Gastrocnemius medialis (tissue), 4 donors: ENCODE results near the gene CBARP. TPM values are rescaled to one million over a fixed set of nuclear protein-coding genes. Genes with fewer than 3 reads are reported as not detected.

ENCODE experiments used
- ATAC-seq, 2 donors: fragments of 150-250 bp; one replicate each; pipeline ENCODE4 v1.9.1; 2016
- DNase-seq, 2 donors: peaks; one replicate each; pipeline ENCODE4 v3.0.0-alpha.2; 2019
- H3K27ac ChIP-seq, 4 donors: fragments of 200-600 bp; sonication (generic); 1 replicate in 1 of 4; 2 replicates in 3 of 4; pipeline ENCODE4 v1.5.1; 2016 to 2018; ENCODE audit warnings: mild to moderate bottlenecking in 2 of 4, moderate library complexity in 1 of 4
- H3K27me3 ChIP-seq, 3 donors: fragments of 200-600 bp; sonication (generic) in 2 of 3; 1 replicate in 1 of 3; 2 replicates in 2 of 3; pipeline versions ENCODE4 v1.5.1 to v1.6.0; 2016 to 2019; ENCODE audit warnings: mild to moderate bottlenecking in 1 of 3, moderate library complexity in 1 of 3
- H3K36me3 ChIP-seq, 2 donors: fragments of 200-600 bp; sonication (generic) in 1 of 2; one replicate each; pipeline ENCODE4 v1.5.1; 2017 to 2018
- H3K4me1 ChIP-seq, 2 donors: fragments of 200-600 bp; sonication (generic) in 1 of 2; one replicate each; pipeline ENCODE4 v1.5.1; 2016 to 2017; ENCODE audit warnings: mild to moderate bottlenecking in 2 of 2
- H3K4me3 ChIP-seq, 4 donors: fragments of 200-600 bp; sonication (generic) in 3 of 4; 1 replicate in 1 of 4; 2 replicates in 3 of 4; pipeline ENCODE4 v1.5.1; 2016 to 2019; ENCODE audit warnings: mild to moderate bottlenecking in 2 of 4
- H3K9me3 ChIP-seq, 3 donors: fragments of 200-600 bp; sonication (generic) in 2 of 3; 1 replicate in 1 of 3; 2 replicates in 2 of 3; pipeline ENCODE4 v1.5.1; 2016 to 2019
- CTCF ChIP-seq, 5 experiments: fragments of 450-650 bp in 3 of 5; fragments of 200-600 bp in 2 of 5; sonication (generic) in 2 of 5; IDR thresholded peaks in 4 of 5; conservative IDR thresholded peaks in 1 of 5; 1 replicate in 4 of 5; 2 replicates in 1 of 5; pipeline ENCODE4 v1.5.1; 2016 to 2019; ENCODE audit warnings: antibody characterized with exemption in 5 of 5, mild to moderate bottlenecking in 3 of 5, moderate library complexity in 3 of 5
- POLR2A ChIP-seq, 2 donors: fragments of 450-650 bp; IDR thresholded peaks; one replicate each; pipeline ENCODE4 v1.6.1; 2017; ENCODE audit warnings: antibody characterized with exemption in 2 of 2, mild to moderate bottlenecking in 2 of 2, moderate library complexity in 2 of 2
- in situ Hi-C, 4 donors: fragments of 200-750 bp; cut with MboI; loops; one replicate each; pipeline versions ENCODE4 v1.15.0 to v1.8.0; 2017; ENCODE audit warnings: low sequenced_read_pairs in 4 of 4
- intact Hi-C: fragments of 100-400 bp; cut with DNase I; formaldehyde crosslinking; loops from one replicate; pipeline ENCODE4 v1.15.1; 2023; ENCODE audit warnings: low total_unique reads
- total RNA-seq, 4 donors: library from RNA; depleted of rRNA; stranded (reverse); fragments of >200 nt; gene quantifications; one replicate each; pipeline versions ENCODE4 v1.1.0 to v1.2.3, GENCODE V29; 2016

Gene CBARP
- total RNA-seq, 4 donors from 2014 or later = 0.10 to 1.3 (median 0.53) TPM

- no peaks in the 10 kb centered on the region for H3K27me3 ChIP-seq
- in situ Hi-C loops = no loop called here
- peaks cover 61 to 66% of the 10 kb centered on the region in 2 donors for H3K4me1 ChIP-seq
- H3K9me3 ChIP-seq = no peaks in the 10 kb centered on the region
- DNase-seq (no peak), ATAC-seq (no peak)
- TF ChIP-seq POLR2A (IDR thresholded peaks at IDR 0.05) (no peak), CTCF (IDR thresholded peaks at IDR 0.05 in 4 of 5, conservative IDR thresholded peaks at IDR 0.05 in 1 of 5) (no peak)
- intact Hi-C loops = no loop called here
- no peak overlapping the region for H3K4me3 ChIP-seq
- H3K27ac ChIP-seq = peak overlapping the region; percentile 94 to 99 (median 96)
- peaks cover 0 to 46% of the 10 kb centered on the region in 2 donors for H3K36me3 ChIP-seq
Observed at GRCh38 chr19:1256646-1257474, 19.1 kb upstream of the CBARP start.

GRCh38 chr19:1255186-1256161 lies 17.7 kb upstream of the CBARP start:
- intact Hi-C loops (no loop called here), in situ Hi-C loops (no loop called here)
- no peak for ATAC-seq
- Histone ChIP-seq H3K9me3 (no peaks in the 10 kb centered on the region), H3K36me3 (peaks cover 0 to 52% of the 10 kb centered on the region in 2 donors), H3K4me1 (peaks cover 54 to 67% of the 10 kb centered on the region in 2 donors), H3K27ac (peak overlapping the region; percentile 94 to 99 (median 96)), H3K4me3 (no peak overlapping the region), H3K27me3 (no peaks in the 10 kb centered on the region)
- DNase-seq = no peak
- no peak for TF ChIP-seq POLR2A (IDR thresholded peaks at IDR 0.05)
- no peak for TF ChIP-seq CTCF (IDR thresholded peaks at IDR 0.05 in 4 of 5, conservative IDR thresholded peaks at IDR 0.05 in 1 of 5)

GRCh38 chr19:1254530-1255185 lies 16.9 kb upstream of the CBARP start:
- in situ Hi-C loops = no loop called here

More at GRCh38 chr19:1254530-1255185, 16.9 kb upstream of the CBARP start:
- no peak for ATAC-seq
- peak overlapping the region in 1 of 4 donors; percentile 85 for H3K4me3 ChIP-seq
- H3K4me1 ChIP-seq = peaks cover 46 to 59% of the 10 kb centered on the region in 2 donors
- no peaks in the 10 kb centered on the region for H3K9me3 ChIP-seq
- peaks cover 0 to 52% of the 10 kb centered on the region in 2 donors for H3K36me3 ChIP-seq
- no peaks in the 10 kb centered on the region for H3K27me3 ChIP-seq
- TF ChIP-seq CTCF (IDR thresholded peaks at IDR 0.05 in 4 of 5, conservative IDR thresholded peaks at IDR 0.05 in 1 of 5) (no peak), POLR2A (IDR thresholded peaks at IDR 0.05) (no peak)
- DNase-seq = no peak
- intact Hi-C loops = no loop called here
- H3K27ac ChIP-seq = peak overlapping the region; percentile 94 to 99 (median 96)
